Measurements from ENCODE around the gene LIPA.

- TF ChIP-seq POLR2A (IDR thresholded peaks at IDR 0.05; ENCODE audit: low read length), result no peak
- no peak for TF ChIP-seq GATA1 (IDR thresholded peaks at IDR 0.05; ENCODE audit: low read depth, low read length)
Measured at GRCh38 chr10:89237849-89238248, 13.7 kb downstream of the LIPA start.
